ENCODE results near the gene CST3. TPM values are rescaled to one million over a fixed set of nuclear protein-coding genes. Genes with fewer than 3 reads are reported as not detected.
A peak's percentile ranks its signal among the peaks of the same experiment; 100 is the strongest.

The CST3 gene
- total RNA-seq, 3 donors from 2014 or later = 763 to 916 (median 852) TPM

- intact Hi-C loops (cut with DNase I, micrococcal nuclease) = loop anchor here in 1 of 2 donors (10.0 kb wide), 1 partner anchor 162 kb away; no protein-coding TSS in a partner anchor
- TF ChIP-seq, protein P1, sequence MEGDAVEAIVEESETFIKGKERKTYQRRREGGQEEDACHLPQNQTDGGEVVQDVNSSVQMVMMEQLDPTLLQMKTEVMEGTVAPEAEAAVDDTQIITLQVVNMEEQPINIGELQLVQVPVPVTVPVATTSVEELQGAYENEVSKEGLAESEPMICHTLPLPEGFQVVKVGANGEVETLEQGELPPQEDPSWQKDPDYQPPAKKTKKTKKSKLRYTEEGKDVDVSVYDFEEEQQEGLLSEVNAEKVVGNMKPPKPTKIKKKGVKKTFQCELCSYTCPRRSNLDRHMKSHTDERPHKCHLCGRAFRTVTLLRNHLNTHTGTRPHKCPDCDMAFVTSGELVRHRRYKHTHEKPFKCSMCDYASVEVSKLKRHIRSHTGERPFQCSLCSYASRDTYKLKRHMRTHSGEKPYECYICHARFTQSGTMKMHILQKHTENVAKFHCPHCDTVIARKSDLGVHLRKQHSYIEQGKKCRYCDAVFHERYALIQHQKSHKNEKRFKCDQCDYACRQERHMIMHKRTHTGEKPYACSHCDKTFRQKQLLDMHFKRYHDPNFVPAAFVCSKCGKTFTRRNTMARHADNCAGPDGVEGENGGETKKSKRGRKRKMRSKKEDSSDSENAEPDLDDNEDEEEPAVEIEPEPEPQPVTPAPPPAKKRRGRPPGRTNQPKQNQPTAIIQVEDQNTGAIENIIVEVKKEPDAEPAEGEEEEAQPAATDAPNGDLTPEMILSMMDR (IDR thresholded peaks at IDR 0.05) = peak; percentile 78
- Histone ChIP-seq H3K36me3 (ENCODE audit: low read depth) (no peaks in the 10 kb centered on the region), H3K9me3 (no peaks in the 10 kb centered on the region), H3K4me3 (no peak overlapping the region), H3K4me1 (ENCODE audit: low read depth) (no peaks in the 10 kb centered on the region)
- ATAC-seq (peak; percentile 89), DNase-seq (peak; percentile 57 to 84 (median 82))
These were observed 31.1 kb downstream of the CST3 start for GRCh38 chr20:23606652-23607049.

DNA sequence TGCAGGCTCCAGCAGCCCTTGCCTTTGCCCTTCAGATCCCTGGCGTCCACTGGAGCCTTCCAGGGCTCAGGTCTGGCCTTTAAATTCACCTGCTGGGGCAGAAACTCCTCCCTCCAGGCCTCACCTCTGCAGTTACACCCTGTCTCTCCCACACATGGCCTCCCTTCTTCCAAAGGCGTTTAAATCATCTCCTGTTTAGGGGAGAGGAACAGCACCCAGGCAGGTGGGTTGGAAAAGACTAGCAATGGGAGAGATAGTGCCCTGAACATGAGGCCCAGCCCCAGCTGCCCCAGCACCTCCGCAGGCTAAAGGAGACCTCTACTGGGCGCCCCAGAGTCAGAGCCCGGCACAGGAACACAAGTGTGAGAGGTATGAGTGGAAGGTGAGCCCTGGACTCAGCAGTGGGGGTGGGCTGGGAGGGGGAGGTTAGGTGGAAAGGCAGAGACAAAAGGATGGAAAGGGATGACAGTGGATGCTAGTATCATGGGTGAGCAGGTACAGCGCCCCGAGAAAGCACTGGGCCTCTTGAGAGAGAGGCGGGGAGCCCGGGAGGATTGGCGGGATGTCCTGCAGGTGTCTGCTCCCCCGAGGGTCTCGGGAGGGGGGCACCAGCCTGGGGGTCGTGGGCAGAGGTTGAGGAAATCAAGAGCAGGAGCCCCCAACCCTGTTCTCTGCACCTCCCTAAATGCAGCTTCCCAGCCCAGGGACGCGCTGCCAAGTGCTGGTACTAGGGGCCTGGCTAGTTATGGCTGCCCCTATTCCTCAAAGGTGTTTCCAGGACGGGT, 31.7 kb downstream of the CST3 start, which contains the start of gene CST9:
Gene CST9 (minus strand): TSS at position 51 of the 785 bp plus-strand sequence. CDS start 53 bp downstream, outside the sequence.
- Histone ChIP-seq H3K4me1 (ENCODE audit: low read depth) (no peaks in the 10 kb centered on the region), H3K36me3 (ENCODE audit: low read depth) (no peaks in the 10 kb centered on the region), H3K9me3 (no peaks in the 10 kb centered on the region), H3K4me3 (no peak within 1 kb of the TSS)
- intact Hi-C loops (cut with DNase I, micrococcal nuclease) = loop anchor here in 1 of 2 donors (10.0 kb wide), 1 partner anchor 161 kb away; no protein-coding TSS in a partner anchor
- no peak for ATAC-seq
- DNase-seq = no peak
- TF ChIP-seq, protein P1 (IDR thresholded peaks at IDR 0.05) = no peak

DNA sequence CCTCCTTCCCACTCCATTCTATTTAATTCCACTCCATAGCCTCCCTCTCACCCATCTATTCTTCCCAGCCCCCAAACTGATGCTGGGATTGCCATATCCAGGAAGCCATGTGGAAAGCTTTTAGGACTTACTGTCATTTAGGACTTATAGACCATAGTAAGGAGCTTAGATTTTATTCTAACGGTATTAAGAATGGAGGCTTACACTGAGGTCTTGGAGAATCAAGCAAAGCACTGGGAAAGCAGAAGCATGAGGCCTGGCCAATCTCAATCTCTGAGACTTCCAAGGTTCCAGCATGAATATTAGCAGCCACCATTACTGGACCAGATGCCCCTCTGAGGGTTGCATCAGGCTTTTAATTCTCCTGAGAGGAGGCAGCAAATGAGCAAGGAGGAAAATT, 33.4 kb downstream of the CST3 start:
- DNase-seq = no peak
- Histone ChIP-seq H3K4me3 (no peak overlapping the region), H3K36me3 (ENCODE audit: low read depth) (no peaks in the 10 kb centered on the region), H3K9me3 (no peaks in the 10 kb centered on the region), H3K4me1 (ENCODE audit: low read depth) (no peaks in the 10 kb centered on the region)
- intact Hi-C loops (cut with DNase I, micrococcal nuclease) = loop anchor here in 1 of 2 donors (10.0 kb wide), 1 partner anchor 160 kb away; no protein-coding TSS in a partner anchor
- ATAC-seq = no peak
- TF ChIP-seq, protein P1 (IDR thresholded peaks at IDR 0.05) = no peak

- ATAC-seq (no peak), DNase-seq (no peak)
- TF ChIP-seq, protein P1 (IDR thresholded peaks at IDR 0.05) = no peak
- intact Hi-C loops (cut with DNase I, micrococcal nuclease) = loop anchor here in 1 of 2 donors (10.0 kb wide), 1 partner anchor 159 kb away; no protein-coding TSS in a partner anchor
- Histone ChIP-seq H3K36me3 (ENCODE audit: low read depth) (no peaks in the 10 kb centered on the region), H3K9me3 (no peaks in the 10 kb centered on the region), H3K4me3 (no peak overlapping the region), H3K4me1 (ENCODE audit: low read depth) (no peaks in the 10 kb centered on the region)
These were observed 34.4 kb downstream of the CST3 start for GRCh38 chr20:23603321-23603720.

GRCh38 chr20:23602699-23603098, 35.1 kb downstream of the CST3 start:
- TF ChIP-seq, protein P1 (IDR thresholded peaks at IDR 0.05) = no peak
- DNase-seq (no peak), ATAC-seq (no peak)
- Histone ChIP-seq H3K9me3 (no peaks in the 10 kb centered on the region), H3K4me3 (no peak overlapping the region), H3K4me1 (ENCODE audit: low read depth) (no peaks in the 10 kb centered on the region), H3K36me3 (ENCODE audit: low read depth) (no peaks in the 10 kb centered on the region)
- intact Hi-C loops (cut with DNase I, micrococcal nuclease) = loop anchor here in 1 of 2 donors (10.0 kb wide), 1 partner anchor 158 kb away; no protein-coding TSS in a partner anchor
